ENCODE data around the gene WFDC2.

DNA sequence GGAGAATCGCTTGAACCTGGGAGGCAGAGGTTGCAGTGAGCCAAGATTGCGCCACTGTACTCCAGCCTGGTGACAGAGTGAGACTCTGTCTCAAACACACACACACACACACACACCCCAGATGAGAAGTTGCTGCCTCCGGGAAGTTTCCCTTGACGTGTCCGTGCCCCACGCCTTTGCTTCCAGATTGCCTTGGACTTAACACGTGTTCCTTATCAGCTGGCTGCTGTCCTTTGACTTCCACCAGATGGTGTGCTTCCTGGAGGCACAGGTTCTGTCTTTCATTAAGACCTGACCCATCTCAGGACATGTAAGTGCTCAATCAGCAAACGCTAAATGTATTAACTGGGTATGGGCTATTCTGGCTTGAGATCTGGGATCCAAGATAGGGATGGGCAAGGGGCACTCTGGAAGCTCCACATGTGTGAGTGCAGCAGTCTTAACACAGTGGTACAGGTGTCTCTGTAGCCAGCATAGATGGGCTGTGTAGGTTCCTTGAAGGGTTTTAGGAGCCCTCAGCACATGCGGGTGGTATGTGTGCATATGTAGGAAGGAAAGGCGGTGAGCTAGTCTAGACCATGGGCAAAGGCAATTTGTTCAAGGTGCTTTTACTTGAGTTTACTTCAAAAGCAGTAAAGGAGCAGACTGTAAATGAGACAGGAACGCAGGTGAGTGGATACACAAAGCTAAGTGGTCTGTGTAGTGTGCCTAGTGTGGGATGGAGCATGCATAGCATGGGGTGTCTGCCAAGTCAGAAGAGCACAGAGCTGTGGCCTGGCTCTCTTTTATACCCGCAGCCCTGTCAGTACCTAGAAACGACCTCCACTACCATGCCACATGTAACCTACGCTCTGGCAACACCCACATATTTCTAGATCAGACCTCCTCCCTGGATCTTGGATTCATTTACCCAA lies 42.1 kb upstream of the WFDC2 start:
- TF ChIP-seq, protein P1, sequence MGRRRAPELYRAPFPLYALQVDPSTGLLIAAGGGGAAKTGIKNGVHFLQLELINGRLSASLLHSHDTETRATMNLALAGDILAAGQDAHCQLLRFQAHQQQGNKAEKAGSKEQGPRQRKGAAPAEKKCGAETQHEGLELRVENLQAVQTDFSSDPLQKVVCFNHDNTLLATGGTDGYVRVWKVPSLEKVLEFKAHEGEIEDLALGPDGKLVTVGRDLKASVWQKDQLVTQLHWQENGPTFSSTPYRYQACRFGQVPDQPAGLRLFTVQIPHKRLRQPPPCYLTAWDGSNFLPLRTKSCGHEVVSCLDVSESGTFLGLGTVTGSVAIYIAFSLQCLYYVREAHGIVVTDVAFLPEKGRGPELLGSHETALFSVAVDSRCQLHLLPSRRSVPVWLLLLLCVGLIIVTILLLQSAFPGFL (CRISPR knock-in tag; IDR thresholded peaks at IDR 0.05), result no peak
- TF ChIP-seq TCF7 (IDR thresholded peaks at IDR 0.05; ENCODE audit: low read depth) (no peak), ZNF333 (CRISPR knock-in tag; IDR thresholded peaks at IDR 0.05; ENCODE audit: borderline replicate concordance) (no peak), EP300 (IDR thresholded peaks at IDR 0.05; ENCODE audit: low read depth in 2 of 2, low read length in 2 of 2) (no peak), EP300 (CRISPR knock-in tag; IDR thresholded peaks at IDR 0.05; ENCODE audit: borderline replicate concordance) (no peak), XBP1 (CRISPR knock-in tag; IDR thresholded peaks at IDR 0.05) (no peak), EHMT2 (IDR thresholded peaks at IDR 0.05; ENCODE audit: borderline replicate concordance, low read depth, low read length) (no peak)
- TF ChIP-seq, protein P2, sequence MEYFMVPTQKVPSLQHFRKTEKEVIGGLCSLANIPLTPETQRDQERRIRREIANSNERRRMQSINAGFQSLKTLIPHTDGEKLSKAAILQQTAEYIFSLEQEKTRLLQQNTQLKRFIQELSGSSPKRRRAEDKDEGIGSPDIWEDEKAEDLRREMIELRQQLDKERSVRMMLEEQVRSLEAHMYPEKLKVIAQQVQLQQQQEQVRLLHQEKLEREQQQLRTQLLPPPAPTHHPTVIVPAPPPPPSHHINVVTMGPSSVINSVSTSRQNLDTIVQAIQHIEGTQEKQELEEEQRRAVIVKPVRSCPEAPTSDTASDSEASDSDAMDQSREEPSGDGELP (IDR thresholded peaks at IDR 0.05; ENCODE audit: borderline replicate concordance, low read depth), result no peak
- TF ChIP-seq, protein P3, sequence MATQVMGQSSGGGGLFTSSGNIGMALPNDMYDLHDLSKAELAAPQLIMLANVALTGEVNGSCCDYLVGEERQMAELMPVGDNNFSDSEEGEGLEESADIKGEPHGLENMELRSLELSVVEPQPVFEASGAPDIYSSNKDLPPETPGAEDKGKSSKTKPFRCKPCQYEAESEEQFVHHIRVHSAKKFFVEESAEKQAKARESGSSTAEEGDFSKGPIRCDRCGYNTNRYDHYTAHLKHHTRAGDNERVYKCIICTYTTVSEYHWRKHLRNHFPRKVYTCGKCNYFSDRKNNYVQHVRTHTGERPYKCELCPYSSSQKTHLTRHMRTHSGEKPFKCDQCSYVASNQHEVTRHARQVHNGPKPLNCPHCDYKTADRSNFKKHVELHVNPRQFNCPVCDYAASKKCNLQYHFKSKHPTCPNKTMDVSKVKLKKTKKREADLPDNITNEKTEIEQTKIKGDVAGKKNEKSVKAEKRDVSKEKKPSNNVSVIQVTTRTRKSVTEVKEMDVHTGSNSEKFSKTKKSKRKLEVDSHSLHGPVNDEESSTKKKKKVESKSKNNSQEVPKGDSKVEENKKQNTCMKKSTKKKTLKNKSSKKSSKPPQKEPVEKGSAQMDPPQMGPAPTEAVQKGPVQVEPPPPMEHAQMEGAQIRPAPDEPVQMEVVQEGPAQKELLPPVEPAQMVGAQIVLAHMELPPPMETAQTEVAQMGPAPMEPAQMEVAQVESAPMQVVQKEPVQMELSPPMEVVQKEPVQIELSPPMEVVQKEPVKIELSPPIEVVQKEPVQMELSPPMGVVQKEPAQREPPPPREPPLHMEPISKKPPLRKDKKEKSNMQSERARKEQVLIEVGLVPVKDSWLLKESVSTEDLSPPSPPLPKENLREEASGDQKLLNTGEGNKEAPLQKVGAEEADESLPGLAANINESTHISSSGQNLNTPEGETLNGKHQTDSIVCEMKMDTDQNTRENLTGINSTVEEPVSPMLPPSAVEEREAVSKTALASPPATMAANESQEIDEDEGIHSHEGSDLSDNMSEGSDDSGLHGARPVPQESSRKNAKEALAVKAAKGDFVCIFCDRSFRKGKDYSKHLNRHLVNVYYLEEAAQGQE (IDR thresholded peaks at IDR 0.05; ENCODE audit: borderline replicate concordance in 1 of 2, low read depth in 1 of 2, low read length in 2 of 2), result no peak
- TF ChIP-seq, protein P4, sequence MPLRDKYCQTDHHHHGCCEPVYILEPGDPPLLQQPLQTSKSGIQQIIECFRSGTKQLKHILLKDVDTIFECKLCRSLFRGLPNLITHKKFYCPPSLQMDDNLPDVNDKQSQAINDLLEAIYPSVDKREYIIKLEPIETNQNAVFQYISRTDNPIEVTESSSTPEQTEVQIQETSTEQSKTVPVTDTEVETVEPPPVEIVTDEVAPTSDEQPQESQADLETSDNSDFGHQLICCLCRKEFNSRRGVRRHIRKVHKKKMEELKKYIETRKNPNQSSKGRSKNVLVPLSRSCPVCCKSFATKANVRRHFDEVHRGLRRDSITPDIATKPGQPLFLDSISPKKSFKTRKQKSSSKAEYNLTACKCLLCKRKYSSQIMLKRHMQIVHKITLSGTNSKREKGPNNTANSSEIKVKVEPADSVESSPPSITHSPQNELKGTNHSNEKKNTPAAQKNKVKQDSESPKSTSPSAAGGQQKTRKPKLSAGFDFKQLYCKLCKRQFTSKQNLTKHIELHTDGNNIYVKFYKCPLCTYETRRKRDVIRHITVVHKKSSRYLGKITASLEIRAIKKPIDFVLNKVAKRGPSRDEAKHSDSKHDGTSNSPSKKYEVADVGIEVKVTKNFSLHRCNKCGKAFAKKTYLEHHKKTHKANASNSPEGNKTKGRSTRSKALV (CRISPR knock-in tag; IDR thresholded peaks at IDR 0.05), result no peak

Data from HepG2 (cell line).